Myometrial cell (primary cell): Measurements from ENCODE around the gene CARD19. TPM values are rescaled to one million over a fixed set of nuclear protein-coding genes. Genes with fewer than 3 reads are reported as not detected.

ENCODE experiments used
- total RNA-seq: library from RNA; depleted of rRNA; stranded (reverse); fragments of >200 nt; gene quantifications from 2 replicates; pipeline ENCODE4 v1.2.3, GENCODE V29; 2015

Gene CARD19
- total RNA-seq = 92.9 and 110 TPM in 2 replicates

GRCh38 chr9:93096131-93096802 lies at the start of gene CARD19:
TSS of gene CARD19 (plus strand) at chr9:93096217. CDS start at chr9:93096346, 129 bp downstream.

GRCh38 chr9:93058355-93059010 lies 37.5 kb upstream of the CARD19 start, which contains the start of gene SUSD3:
TSS of gene SUSD3 (plus strand) at chr9:93058701. CDS start at chr9:93058743, 42 bp downstream.

GRCh38 chr9:93134015-93134739 lies 38.2 kb downstream of the CARD19 start, which contains the start of gene NINJ1:
TSS of gene NINJ1 (minus strand) at chr9:93134251. CDS start at chr9:93134217, 34 bp downstream.

Other genes starting within 250 kb of the CARD19 start
- gene ZNF484, start 218.2 kb upstream of the CARD19 start, total RNA-seq = 2.3 and 5.1 TPM in 2 replicates
- not detected in 2 replicates for gene FGD3, start 148.7 kb upstream of the CARD19 start, total RNA-seq
- gene SUSD3, start 37.5 kb upstream of the CARD19 start, total RNA-seq = 55.5 and 74.4 TPM in 2 replicates
- 65.7 and 84.5 TPM in 2 replicates for gene NINJ1, start 38.0 kb downstream of the CARD19 start, total RNA-seq
- gene WNK2, start 87.9 kb downstream of the CARD19 start, total RNA-seq = not detected in 2 replicates